ENCODE data around the gene ABHD17C.

Gene ABHD17C

DNA sequence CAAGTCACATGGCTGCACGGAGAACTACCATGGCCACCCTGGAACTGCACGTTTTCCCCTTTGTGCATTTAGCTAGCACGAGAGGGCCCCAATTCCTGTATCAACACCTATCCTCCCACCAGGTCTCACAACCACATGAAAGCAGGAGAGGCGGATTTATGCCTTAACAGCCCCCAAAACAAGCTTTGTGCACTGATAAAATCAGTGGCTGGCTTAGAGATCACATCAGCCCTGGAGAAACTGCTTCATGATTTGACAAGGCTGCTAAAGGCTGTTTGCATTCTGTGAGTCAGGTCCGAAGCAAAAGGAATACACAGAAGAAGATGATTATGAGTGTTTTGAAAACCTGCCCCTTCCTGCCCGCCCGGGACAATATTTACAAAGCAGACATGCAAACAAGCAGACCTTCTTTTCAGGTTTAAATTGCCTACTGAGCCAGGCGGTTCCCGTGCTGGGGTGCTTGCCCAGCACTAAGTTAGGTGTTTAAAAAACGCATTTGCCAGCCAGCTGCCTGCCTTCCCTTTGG lies 109.9 kb downstream of the ABHD17C start:
- Histone ChIP-seq H3K27ac (ENCODE audit: low read depth, low read length) (no peak overlapping the region), H3K4me3 (ENCODE audit: insufficient read depth, low read length, poor library complexity, severe bottlenecking) (no peak overlapping the region), H3K27me3 (ENCODE audit: low read length) (no peaks in the 10 kb centered on the region), H4K20me1 (ENCODE audit: low read depth, low read length) (no peaks in the 10 kb centered on the region), H3K9ac (ENCODE audit: low read length) (no peak overlapping the region), H3K9me3 (ENCODE audit: insufficient read depth, low read length) (no peaks in the 10 kb centered on the region), H3F3A (ENCODE audit: insufficient read depth) (no peaks in the 10 kb centered on the region), H3K4me2 (ENCODE audit: low read depth, low read length, poor library complexity, severe bottlenecking) (no peak overlapping the region), H2AFZ (ENCODE audit: low read depth, low read length, severe bottlenecking) (no peak overlapping the region), H3K36me3 (ENCODE audit: low read length) (no peaks in the 10 kb centered on the region), H3K79me2 (ENCODE audit: insufficient read depth, low read length) (no peaks in the 10 kb centered on the region), H3K9me2 (replicated peaks; ENCODE audit: insufficient read depth, low read length) (no peaks in the 10 kb centered on the region)
- no peak for TF ChIP-seq EZH2phosphoT487 (conservative IDR thresholded peaks at IDR 0.05; ENCODE audit: low read length)
- TF ChIP-seq, protein P1, sequence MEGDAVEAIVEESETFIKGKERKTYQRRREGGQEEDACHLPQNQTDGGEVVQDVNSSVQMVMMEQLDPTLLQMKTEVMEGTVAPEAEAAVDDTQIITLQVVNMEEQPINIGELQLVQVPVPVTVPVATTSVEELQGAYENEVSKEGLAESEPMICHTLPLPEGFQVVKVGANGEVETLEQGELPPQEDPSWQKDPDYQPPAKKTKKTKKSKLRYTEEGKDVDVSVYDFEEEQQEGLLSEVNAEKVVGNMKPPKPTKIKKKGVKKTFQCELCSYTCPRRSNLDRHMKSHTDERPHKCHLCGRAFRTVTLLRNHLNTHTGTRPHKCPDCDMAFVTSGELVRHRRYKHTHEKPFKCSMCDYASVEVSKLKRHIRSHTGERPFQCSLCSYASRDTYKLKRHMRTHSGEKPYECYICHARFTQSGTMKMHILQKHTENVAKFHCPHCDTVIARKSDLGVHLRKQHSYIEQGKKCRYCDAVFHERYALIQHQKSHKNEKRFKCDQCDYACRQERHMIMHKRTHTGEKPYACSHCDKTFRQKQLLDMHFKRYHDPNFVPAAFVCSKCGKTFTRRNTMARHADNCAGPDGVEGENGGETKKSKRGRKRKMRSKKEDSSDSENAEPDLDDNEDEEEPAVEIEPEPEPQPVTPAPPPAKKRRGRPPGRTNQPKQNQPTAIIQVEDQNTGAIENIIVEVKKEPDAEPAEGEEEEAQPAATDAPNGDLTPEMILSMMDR (IDR thresholded peaks at IDR 0.05; ENCODE audit: insufficient read depth, low read length, poor library complexity, severe bottlenecking) = no peak

All from SU-DHL-6 (cell line).